B cell (primary cell): ENCODE measurements around the gene MBOAT1. TPM values are rescaled to one million over a fixed set of nuclear protein-coding genes. Genes with fewer than 3 reads are reported as not detected.

Experiments used
- ATAC-seq: fragments of 200-7000 bp; cut with Tn5 transposase; one replicate; pipeline ENCODE4 v1.10.0; 2021; ENCODE audit warnings: low read depth, mild to moderate bottlenecking, moderate number of reproducible peaks, moderate library complexity
- CTCF ChIA-PET: fragments of 350-600 bp; sonication (Branson Sonifier 250); formaldehyde crosslinking; loops from one replicate; lab custom pipeline; 2021; ENCODE audit warnings: antibody characterized with exemption, inconsistent platforms; lab: Charles Lee
- POLR2A ChIA-PET: fragments of 350-600 bp; sonication (Branson Sonifier 250); formaldehyde crosslinking; loops from one replicate; lab custom pipeline; 2021; ENCODE audit warnings: antibody characterized with exemption; lab: Charles Lee
- DNase-seq: peaks from one replicate; pipeline ENCODE4 v3.0.0; 2013
- H2AFZ ChIP-seq: 2 replicates; pipeline ENCODE4 v1.6.1; 2012; ENCODE audit warnings: mild to moderate bottlenecking, low read depth, low read length; ENCODE audit not compliant: insufficient read depth, poor library complexity, severe bottlenecking
- H3K27ac ChIP-seq, 2 donors: 1 replicate in 1 of 2; 2 replicates in 1 of 2; pipeline ENCODE4 v1.5.1; 2012 to 2013; ENCODE audit warnings: low read length in 2 of 2, mild to moderate bottlenecking in 2 of 2, moderate library complexity in 1 of 2
- H3K27me3 ChIP-seq, 4 experiments: fragments of 200-600 bp in 1 of 4; sonication (generic) in 1 of 4; replicated peaks in 1 of 4; 1 replicate in 2 of 4; 2 replicates in 2 of 4; pipeline versions ENCODE4 v1.6.1 to v1.7.0; 2013 to 2016; ENCODE audit warnings: low read length in 3 of 4, mild to moderate bottlenecking in 2 of 4, mixed read lengths in 1 of 4, moderate library complexity in 1 of 4; ENCODE audit not compliant: insufficient read depth in 4 of 4, control insufficient read depth in 3 of 4; ENCODE audit errors: control extremely low read depth in 1 of 4
- H3K36me3 ChIP-seq, 2 experiments: replicated peaks in 1 of 2; 1 replicate in 1 of 2; 2 replicates in 1 of 2; pipeline versions ENCODE4 v1.6.1 to v1.7.1; 2013; ENCODE audit warnings: low read length in 1 of 2; ENCODE audit not compliant: insufficient read depth in 2 of 2, control insufficient read depth in 1 of 2; ENCODE audit errors: control extremely low read depth in 1 of 2, extremely low read depth in 1 of 2
- H3K4me1 ChIP-seq, 2 donors: fragments of 200-600 bp in 1 of 2; sonication (generic) in 1 of 2; 1 replicate in 1 of 2; 2 replicates in 1 of 2; pipeline versions ENCODE4 v1.5.1 to v1.6.1; 2013 to 2017; ENCODE audit warnings: low read length in 2 of 2; ENCODE audit not compliant: control insufficient read depth in 2 of 2, insufficient read depth in 2 of 2
- H3K4me2 ChIP-seq: replicated peaks from 2 replicates; pipeline ENCODE3; 2012; ENCODE audit warnings: mild to moderate bottlenecking, low read depth, low read length; ENCODE audit not compliant: poor library complexity, severe bottlenecking
- H3K4me3 ChIP-seq, 5 experiments: fragments of 200-600 bp in 1 of 5; sonication (generic) in 1 of 5; 1 replicate in 3 of 5; 2 replicates in 2 of 5; pipeline versions ENCODE4 v1.5.1 to v1.7.0; 2011 to 2016; ENCODE audit warnings: low read length in 4 of 5, mild to moderate bottlenecking in 4 of 5, low read depth in 2 of 5, control low read depth in 1 of 5, moderate library complexity in 1 of 5; ENCODE audit not compliant: insufficient read depth in 1 of 5; ENCODE audit errors: control extremely low read depth in 1 of 5, extremely low read depth in 1 of 5
- H3K79me2 ChIP-seq: fragments of 200-600 bp; sonication (generic); one replicate; pipeline ENCODE4 v1.6.0; 2016; ENCODE audit warnings: low read length; ENCODE audit not compliant: control insufficient read depth, insufficient read depth
- H3K9ac ChIP-seq: fragments of 200-600 bp; sonication (generic); 2 replicates; pipeline ENCODE4 v1.6.1; 2017; ENCODE audit warnings: mild to moderate bottlenecking, low read length, moderate library complexity
- H3K9me3 ChIP-seq, 3 donors: one replicate each; pipeline versions ENCODE4 v1.6.1 to v1.7.1; 2013; ENCODE audit warnings: low read length in 2 of 3; ENCODE audit not compliant: control insufficient read depth in 2 of 3, insufficient read depth in 1 of 3; ENCODE audit errors: control extremely low read depth in 1 of 3
- H4K20me1 ChIP-seq: 2 replicates; pipeline ENCODE4 v1.6.0; 2012; ENCODE audit warnings: mild to moderate bottlenecking, low read length; ENCODE audit not compliant: insufficient read depth, control insufficient read depth, poor library complexity, severe bottlenecking
- H3K27ac Mint-ChIP-seq: one replicate; pipeline ENCODE4 v1.8.0; 2021; ENCODE audit warnings: mixed read lengths
- H3K27me3 Mint-ChIP-seq: one replicate; pipeline ENCODE4 v1.8.0; 2021; ENCODE audit warnings: mixed read lengths
- H3K4me1 Mint-ChIP-seq: one replicate; pipeline ENCODE4 v1.8.0; 2021; ENCODE audit warnings: mixed read lengths
- H3K4me3 Mint-ChIP-seq: one replicate; pipeline ENCODE4 v1.8.0; 2021; ENCODE audit warnings: mixed read lengths
- H3K9me3 Mint-ChIP-seq: one replicate; pipeline ENCODE4 v1.8.0; 2022; ENCODE audit warnings: mixed read lengths; ENCODE audit not compliant: insufficient read depth
- EZH2 ChIP-seq: IDR thresholded peaks from 2 replicates; pipeline ENCODE4 v1.6.1; 2012; ENCODE audit warnings: borderline replicate concordance, low read depth, mild to moderate bottlenecking, moderate library complexity, low read length; ENCODE audit not compliant: insufficient read depth, poor library complexity, severe bottlenecking
- WGBS: methylation state at CpG from one replicate; pipeline ENCODE4 v1.1.5; 2013; ENCODE audit warnings: missing lambda C conversion rate; ENCODE audit not compliant: insufficient coverage; 5-methylcytosine and 5-hydroxymethylcytosine counted together
- intact Hi-C: fragments of 100-400 bp; cut with micrococcal nuclease; formaldehyde crosslinking; loops from one replicate; pipeline ENCODE4 v1.10.0; 2022
- polyA minus RNA-seq: library from RNA; depleted of rRNA, polyadenylated mRNA; stranded (reverse); fragments of >200 nt; gene quantifications from 2 replicates; pipeline ENCODE4 v1.2.3, GENCODE V29; 2012
- polyA plus RNA-seq: library from polyadenylated mRNA; depleted of rRNA; stranded (reverse); fragments of >200 nt; gene quantifications from 2 replicates; pipeline ENCODE4 v1.2.3, GENCODE V29; 2012
- total RNA-seq, 2 donors: library from RNA; stranded (reverse); fragments of 120-200 nt in 1 of 2; gene quantifications; 1 replicate in 1 of 2; 2 replicates in 1 of 2; pipeline versions ENCODE4 v1.2.3 to v1.2.4, GENCODE V29; 2013 to 2022
- TF ChIP-seq, protein P1 (sequence below): fragments of 200-600 bp; IDR thresholded peaks from one replicate; pipeline ENCODE4 v1.8.0; 2022; ENCODE audit warnings: antibody characterized with exemption, mild to moderate bottlenecking

Gene MBOAT1
- total RNA-seq (7.3 and 8.1 TPM in 2 replicates), polyA plus RNA-seq (5.4 and 8.2 TPM in 2 replicates), polyA minus RNA-seq (4.0 and 5.8 TPM in 2 replicates)
- total RNA-seq (2013): 5.1 TPM

DNA sequence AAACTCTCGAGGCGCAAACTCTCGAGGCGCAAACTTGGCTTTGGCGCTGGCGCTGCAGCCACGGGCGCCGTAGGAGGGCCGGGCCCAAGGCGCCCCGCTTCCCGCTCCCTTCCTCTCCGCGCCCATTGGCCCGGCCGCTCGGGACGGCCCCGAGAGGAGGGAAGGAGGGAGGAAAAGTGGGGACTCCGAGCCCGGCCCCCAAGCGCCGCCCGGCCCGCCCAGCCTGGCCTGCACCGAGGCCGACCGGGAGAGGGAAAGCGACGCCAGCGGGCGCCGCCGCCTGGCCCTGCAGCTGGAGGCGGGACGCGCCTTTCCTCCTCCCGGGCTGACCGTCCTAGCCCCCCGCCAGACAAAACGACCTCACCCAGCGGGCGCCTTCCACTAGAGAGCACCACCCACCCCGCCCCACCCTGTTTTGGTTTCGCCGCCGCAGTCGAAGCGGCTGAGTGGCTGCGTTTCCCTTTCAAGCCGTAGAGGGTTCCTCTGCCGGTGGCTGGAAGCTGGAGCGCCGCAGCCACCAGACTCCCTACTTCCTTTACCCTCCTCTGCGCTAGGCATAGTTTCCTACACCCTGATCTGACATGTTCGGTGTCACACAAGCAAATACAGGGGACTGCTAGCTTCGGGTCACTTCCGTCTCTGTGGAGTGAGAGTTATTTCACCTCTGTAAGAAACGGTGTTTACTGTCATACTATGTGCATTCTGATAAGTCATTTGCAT, at the start of gene MBOAT1:
MBOAT1 (minus strand) TSS at position 78 of the 720 bp plus-strand sequence. CDS start 235 bp downstream, outside the sequence.
- no peaks in the 10 kb centered on the region for H3K36me3 ChIP-seq
- H3K4me2 ChIP-seq: peak within 1 kb of the TSS; percentile 95
- H4K20me1 ChIP-seq: no peaks in the 10 kb centered on the region
- no peaks in the 10 kb centered on the region for H3K9me3 Mint-ChIP-seq
- H3K4me1 Mint-ChIP-seq: peaks cover 27% of the 10 kb centered on the region
- no peaks in the 10 kb centered on the region for H3K9me3 ChIP-seq
- H3K4me3 Mint-ChIP-seq: peak within 1 kb of the TSS; percentile 100
- peaks cover 0 to 10% (median 1%) of the 10 kb centered on the region in 4 experiments for H3K27me3 ChIP-seq
- TF ChIP-seq, protein P1, sequence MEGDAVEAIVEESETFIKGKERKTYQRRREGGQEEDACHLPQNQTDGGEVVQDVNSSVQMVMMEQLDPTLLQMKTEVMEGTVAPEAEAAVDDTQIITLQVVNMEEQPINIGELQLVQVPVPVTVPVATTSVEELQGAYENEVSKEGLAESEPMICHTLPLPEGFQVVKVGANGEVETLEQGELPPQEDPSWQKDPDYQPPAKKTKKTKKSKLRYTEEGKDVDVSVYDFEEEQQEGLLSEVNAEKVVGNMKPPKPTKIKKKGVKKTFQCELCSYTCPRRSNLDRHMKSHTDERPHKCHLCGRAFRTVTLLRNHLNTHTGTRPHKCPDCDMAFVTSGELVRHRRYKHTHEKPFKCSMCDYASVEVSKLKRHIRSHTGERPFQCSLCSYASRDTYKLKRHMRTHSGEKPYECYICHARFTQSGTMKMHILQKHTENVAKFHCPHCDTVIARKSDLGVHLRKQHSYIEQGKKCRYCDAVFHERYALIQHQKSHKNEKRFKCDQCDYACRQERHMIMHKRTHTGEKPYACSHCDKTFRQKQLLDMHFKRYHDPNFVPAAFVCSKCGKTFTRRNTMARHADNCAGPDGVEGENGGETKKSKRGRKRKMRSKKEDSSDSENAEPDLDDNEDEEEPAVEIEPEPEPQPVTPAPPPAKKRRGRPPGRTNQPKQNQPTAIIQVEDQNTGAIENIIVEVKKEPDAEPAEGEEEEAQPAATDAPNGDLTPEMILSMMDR: no peak
- TF ChIP-seq EZH2: no peak
- peak within 1 kb of the TSS; percentile 68 for H3K9ac ChIP-seq
- H3K27ac ChIP-seq: peak within 1 kb of the TSS; percentile 40 to 58
- ATAC-seq: peak; percentile 73
- H3K79me2 ChIP-seq: no peaks in the 10 kb centered on the region
- peak within 1 kb of the TSS; percentile 99 for H3K27ac Mint-ChIP-seq
- peaks cover 19 to 21% of the 10 kb centered on the region in 2 donors for H3K4me1 ChIP-seq
- peak; percentile 80 for DNase-seq
- WGBS: 2% methylated on average over 53 of the region's 60 CpGs
- H2AFZ ChIP-seq: peak within 1 kb of the TSS; percentile 84
- intact Hi-C loops: loop anchor here (2.0 kb wide), 1 partner anchor 1376 kb away; no protein-coding TSS in a partner anchor
- H3K4me3 ChIP-seq: peak within 1 kb of the TSS; percentile 64 to 72 (median 68)
- POLR2A ChIA-PET: interaction anchor here (0.6 to 1.1 kb wide), 7 partner anchors 16 to 960 kb away, joined by 3 to 5 read pairs (median 3); no protein-coding TSS in a partner anchor
- H3K27me3 Mint-ChIP-seq: no peaks in the 10 kb centered on the region
- CTCF ChIA-PET: interaction anchor here (0.9 kb wide), 1 partner anchor 78 kb away, joined by 3 read pairs; no protein-coding TSS in a partner anchor

GRCh38 chr6:20261685-20262084, 49.4 kb upstream of the MBOAT1 start:
- H3K9me3 ChIP-seq: peaks cover 0 to 14% (median 3%) of the 10 kb centered on the region in 3 donors
- no peak overlapping the region for H3K27ac Mint-ChIP-seq
- H3K79me2 ChIP-seq: no peaks in the 10 kb centered on the region
- no peaks in the 10 kb centered on the region for H3K27me3 ChIP-seq
- DNase-seq (no peak), ATAC-seq (no peak)
- TF ChIP-seq, protein P1: no peak
- no peak for TF ChIP-seq EZH2
- no peak overlapping the region for H3K4me2 ChIP-seq
- no peaks in the 10 kb centered on the region for H3K36me3 ChIP-seq
- H3K27me3 Mint-ChIP-seq: peaks cover 11% of the 10 kb centered on the region
- POLR2A ChIA-PET: no interaction called here
- no peaks in the 10 kb centered on the region for H3K4me1 ChIP-seq
- H4K20me1 ChIP-seq: no peaks in the 10 kb centered on the region
- intact Hi-C loops: no loop called here
- H3K9ac ChIP-seq: no peak overlapping the region
- H2AFZ ChIP-seq: no peak overlapping the region
- H3K4me3 Mint-ChIP-seq: no peak overlapping the region
- peaks cover under 1% of the 10 kb centered on the region for H3K4me1 Mint-ChIP-seq
- no peak overlapping the region for H3K27ac ChIP-seq
- H3K9me3 Mint-ChIP-seq: no peaks in the 10 kb centered on the region
- WGBS: no CpG with 5 or more reads among the region's 2 CpGs
- CTCF ChIA-PET: no interaction called here
- H3K4me3 ChIP-seq: no peak overlapping the region
